Hindlimb muscle (tissue), 1 donor: ENCODE measurements around the gene FCRL4. TPM values are rescaled to one million over a fixed set of nuclear protein-coding genes. Genes with fewer than 3 reads are reported as not detected.
"Not testable (repeated sequence)": the region's sequence is repeated elsewhere in the genome, so short reads cannot be mapped to it uniquely, and the experiment has no call there.

Experiments used
- DNase-seq: peaks from one replicate; pipeline ENCODE4 v3.0.0-alpha.2; 2013
- polyA plus RNA-seq: library from polyadenylated mRNA; unstranded; fragments of 120-200 nt; gene quantifications from one replicate; pipeline ENCODE4 v1.2.1, GENCODE V29; 2013; ENCODE audit not compliant: insufficient read length

FCRL4 gene
- polyA plus RNA-seq, 1 donor, result not detected

DNA sequence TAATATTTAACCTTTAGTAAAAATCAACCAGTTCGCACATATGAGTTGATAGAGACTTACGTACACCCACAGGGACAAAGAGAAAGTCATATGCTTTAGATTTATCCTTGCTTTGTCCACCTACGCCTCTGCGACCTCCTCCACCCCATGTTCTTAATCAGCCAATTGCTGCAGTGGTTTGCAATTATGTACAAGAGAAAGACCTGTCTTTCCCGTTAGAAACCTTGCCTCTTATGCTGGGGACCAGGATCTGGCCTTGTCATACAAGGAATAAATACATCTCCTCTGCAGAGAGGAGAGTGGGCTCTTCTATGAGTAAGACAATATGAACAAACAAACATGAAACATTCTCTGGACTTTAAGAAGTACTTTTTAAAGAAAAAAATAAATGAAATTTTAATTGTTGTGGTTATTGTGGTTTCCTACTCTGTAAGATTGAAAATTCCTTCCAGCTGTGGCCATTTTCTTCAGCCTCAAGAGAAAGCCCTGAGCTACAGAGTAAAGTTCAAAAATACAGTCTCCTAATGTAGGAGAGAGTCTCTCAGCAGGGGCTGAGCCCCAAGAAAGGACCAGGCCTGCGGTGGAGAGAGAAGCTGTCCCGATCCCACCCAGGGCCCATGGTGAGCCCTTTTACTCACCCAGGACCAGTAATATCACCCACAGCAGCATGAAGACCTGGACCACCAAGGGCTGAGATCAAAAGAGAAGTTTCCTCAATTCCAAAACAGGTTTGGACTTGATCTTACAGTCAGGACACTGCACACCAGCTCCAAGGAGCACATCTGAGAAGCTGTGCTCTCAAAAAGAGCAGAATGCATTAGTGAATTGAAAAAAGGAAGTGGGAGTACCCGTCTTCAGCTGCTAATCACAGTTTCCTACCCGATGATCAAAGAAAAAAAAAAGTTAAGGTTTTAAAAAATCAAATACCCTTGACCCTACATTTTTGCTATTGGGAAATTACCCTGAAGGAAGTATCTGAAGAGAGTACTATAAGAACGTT is 45.9 kb downstream of the FCRL4 start, which contains the start of gene FCRL5:
Gene FCRL5, minus strand, starts transcription at position 822 of the 1,000 bp plus-strand sequence. Its CDS starts 153 bp downstream, at position 669.
- DNase-seq, result no peak

DNA sequence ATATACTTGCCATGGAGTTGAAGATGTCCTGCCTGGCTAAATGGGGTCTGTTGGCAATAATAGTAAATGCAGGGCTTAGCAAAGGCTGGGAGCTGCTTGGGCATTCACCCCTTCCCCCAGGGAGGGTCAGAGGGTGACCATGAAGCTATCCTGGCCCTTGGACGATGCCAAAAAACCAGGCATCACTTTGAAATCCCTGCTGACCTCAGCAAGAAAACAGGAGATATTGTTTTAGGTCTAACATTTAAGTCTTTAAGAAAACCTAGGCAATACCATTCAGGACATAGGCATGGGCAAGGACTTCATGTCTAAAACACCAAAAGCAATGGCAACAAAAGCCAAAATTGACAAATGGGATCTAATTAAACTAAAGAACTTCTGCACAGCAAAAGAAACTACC is 49.8 kb downstream of the FCRL4 start:
- DNase-seq, result not testable (repeated sequence)

DNA sequence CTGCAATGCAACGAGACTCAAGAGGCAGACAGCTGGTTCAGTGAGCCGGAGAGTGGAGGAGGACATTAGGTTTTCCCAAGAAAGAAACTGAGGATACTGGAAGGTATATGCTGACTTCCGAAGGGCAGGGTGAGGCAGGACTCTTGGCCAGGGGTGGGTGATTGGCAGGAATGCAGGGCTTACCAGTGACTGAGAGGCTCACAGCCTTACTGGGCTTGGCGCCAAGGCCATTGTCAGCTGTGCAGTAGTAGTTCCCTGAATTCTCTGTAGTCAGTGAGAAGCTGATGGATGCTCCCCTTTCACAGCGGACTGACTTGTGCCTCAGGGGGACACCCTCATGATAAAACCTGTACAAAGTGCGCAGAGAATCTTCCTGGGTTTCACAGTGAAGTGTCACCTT is 55.2 kb downstream of the FCRL4 start:
- peak; percentile 5 for DNase-seq

DNA sequence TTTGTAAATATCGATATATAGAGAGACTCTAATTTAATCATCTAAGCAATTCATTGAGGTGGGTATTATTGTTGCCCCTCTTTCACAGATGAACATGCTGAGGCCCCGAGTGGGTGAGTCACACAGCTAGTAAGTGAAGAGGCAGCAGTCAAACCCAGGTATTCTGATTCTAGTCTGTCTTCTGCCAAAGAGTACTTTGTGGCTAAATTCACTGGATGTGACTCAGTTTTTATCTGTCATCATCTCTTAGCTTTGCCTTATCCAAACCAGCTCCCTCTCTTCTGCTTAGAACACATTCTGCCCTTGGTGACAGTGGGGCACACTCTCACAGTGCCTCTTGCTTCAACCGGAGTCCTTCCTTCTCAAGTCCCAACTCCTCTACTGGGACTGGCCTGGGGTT is 57.0 kb downstream of the FCRL4 start:
- no peak for DNase-seq

GRCh38 chr1:157540160-157540748 is 57.6 kb downstream of the FCRL4 start:
- no peak for DNase-seq

DNA sequence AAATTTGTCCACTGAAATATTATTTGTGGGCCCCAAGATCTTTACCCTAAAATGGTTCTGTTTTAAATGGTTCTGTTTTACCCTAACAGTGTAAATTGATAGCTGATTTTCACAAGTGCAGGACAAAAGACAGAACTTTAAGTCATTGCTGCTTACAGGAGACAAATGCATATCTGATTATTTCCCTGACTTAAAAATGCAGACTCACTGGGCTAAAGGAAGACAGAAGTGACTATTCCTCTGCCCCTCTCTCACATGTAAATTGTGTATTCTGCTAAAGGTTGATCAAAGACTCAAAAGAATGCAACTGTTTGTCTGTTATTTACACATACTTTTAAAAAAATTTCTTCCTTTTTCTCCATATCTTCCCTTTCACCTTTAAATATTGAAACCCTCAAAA is 58.3 kb downstream of the FCRL4 start:
- no peak for DNase-seq

- DNase-seq, result no peak
Measured at GRCh38 chr1:157532569-157532968, 65.3 kb downstream of the FCRL4 start.

DNA sequence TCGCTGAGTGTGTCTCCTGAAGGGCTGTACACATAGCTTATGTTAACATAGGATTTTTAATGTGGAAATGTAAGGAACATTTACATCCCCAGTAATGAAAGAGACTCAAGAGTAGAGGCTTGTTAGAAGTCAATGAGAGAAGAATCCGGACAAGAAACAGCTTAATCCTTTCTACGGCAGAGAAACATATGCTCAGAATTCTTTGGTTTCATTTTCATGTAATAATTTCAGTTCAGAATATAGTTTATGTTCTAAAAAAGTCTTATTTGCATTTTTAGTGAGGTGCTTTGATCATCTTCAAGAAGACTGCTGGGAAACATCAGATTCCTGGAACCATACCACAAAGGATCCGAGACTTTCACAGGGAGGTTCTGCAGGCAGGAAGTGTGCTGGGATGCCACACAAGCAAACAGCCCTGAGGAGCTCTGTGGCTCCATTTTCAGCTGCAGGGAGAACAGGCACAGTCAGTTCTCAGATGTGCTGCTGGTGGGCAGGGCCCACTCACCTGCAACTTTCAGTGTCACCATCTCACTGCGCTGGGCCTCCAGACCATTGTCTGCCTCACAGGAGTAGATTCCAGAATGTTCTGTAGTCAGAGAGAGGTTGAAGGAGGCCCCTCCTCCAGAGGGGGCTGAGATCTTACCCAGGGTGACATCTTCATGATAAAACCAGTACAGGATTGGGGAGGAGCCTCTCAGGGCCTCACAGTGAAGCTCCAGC is 74.0 kb downstream of the FCRL4 start:
- no peak for DNase-seq

Other genes starting within 250 kb of the FCRL4 start
- not detected for gene FCRL5, start 45.6 kb downstream of the FCRL4 start, polyA plus RNA-seq
- not detected for gene FCRL3, start 102.7 kb upstream of the FCRL4 start, polyA plus RNA-seq
- gene FCRL2, start 179.0 kb upstream of the FCRL4 start, polyA plus RNA-seq, result not detected
- 0.09 TPM for gene FCRL1, start 222.0 kb upstream of the FCRL4 start, polyA plus RNA-seq
- gene CD5L, start 243.7 kb upstream of the FCRL4 start, polyA plus RNA-seq, result not detected